GM12878 (cell line): ENCODE results near the gene UBAC2. TPM values are rescaled to one million over a fixed set of nuclear protein-coding genes. Genes with fewer than 3 reads are reported as not detected.

Source experiments
- ATAC-seq: fragments of 200-7000 bp; cut with Tn5 transposase; 3 replicates; pipeline ENCODE4 v1.9.1; 2020; ENCODE audit warnings: mild to moderate bottlenecking, moderate library complexity
- BruUV-seq: library from RNA; stranded (reverse); fragments of 400-500 nt; replicated peaks from 2 replicates; lab custom pipeline; 2021; lab: Mats Ljungman, UMichigan
- CTCF ChIA-PET: fragments of 300-600 bp; sonication (Branson Sonifier 250); formaldehyde crosslinking; extraction: SDS; loops from one replicate; lab custom pipeline; 2021; ENCODE audit warnings: inconsistent platforms; lab: Yijun Ruan, JAX
- POLR2A ChIA-PET: fragments of 350-600 bp; formaldehyde crosslinking; extraction: SDS; loops from one replicate; lab custom pipeline; 2021; ENCODE audit warnings: inconsistent platforms; lab: Charles Lee
- RAD21 ChIA-PET: fragments of 300-600 bp; sonication (Branson Sonifier 250); formaldehyde crosslinking; loops from one replicate; lab custom pipeline; 2023; ENCODE audit warnings: antibody characterized with exemption; ENCODE audit not compliant: unreplicated experiment; lab: Charles Lee
- SMC1A ChIA-PET: fragments of 300-600 bp; sonication (Branson Sonifier 250); formaldehyde crosslinking; loops from one replicate; lab custom pipeline; 2023; ENCODE audit not compliant: unreplicated experiment, uncharacterized antibody; lab: Charles Lee
- DNase-seq: peaks from one replicate; pipeline ENCODE4 v3.0.0-alpha.2; 2011; ENCODE audit warnings: low read depth, low spot score
- FAIRE-seq: peaks from 3 replicates; lab custom pipeline; 2011; peaks lifted over from hg19 to GRCh38; lab: Jason Lieb, UNC
- H2AFZ ChIP-seq: 2 replicates; pipeline ENCODE4 v1.6.0; 2011; ENCODE audit warnings: low read depth, low read length, control low read depth; ENCODE audit not compliant: control insufficient read depth
- H3K27ac ChIP-seq: 2 replicates; pipeline ENCODE4 v1.5.1; 2011; ENCODE audit warnings: control low read depth; ENCODE audit not compliant: control insufficient read depth, insufficient read depth
- H3K27me3 ChIP-seq, 2 experiments: replicated peaks in 1 of 2; 2 replicates each; pipeline versions ENCODE4 v1.6.0 to v1.6.1; 2011; ENCODE audit warnings: low read length in 1 of 2; ENCODE audit not compliant: control insufficient read depth in 2 of 2, insufficient read depth in 2 of 2
- H3K36me3 ChIP-seq, 2 experiments: 2 replicates each; pipeline ENCODE4 v1.5.1; 2011; ENCODE audit warnings: low read length in 1 of 2; ENCODE audit not compliant: control insufficient read depth in 2 of 2, insufficient read depth in 2 of 2
- H3K4me1 ChIP-seq: 2 replicates; pipeline ENCODE4 v1.6.1; 2011; ENCODE audit warnings: mild to moderate bottlenecking, low read length, moderate library complexity, mixed read lengths; ENCODE audit not compliant: control insufficient read depth, insufficient read depth
- H3K4me2 ChIP-seq: 2 replicates; pipeline ENCODE4 v1.6.0; 2011; ENCODE audit warnings: control low read depth; ENCODE audit not compliant: control insufficient read depth, insufficient read depth
- H3K4me3 ChIP-seq: fragments of 200-600 bp; sonication (generic); 2 replicates; pipeline ENCODE4 v1.5.1; 2016
- H3K79me2 ChIP-seq: 2 replicates; pipeline ENCODE4 v1.6.0; 2011; ENCODE audit warnings: low read length; ENCODE audit not compliant: control insufficient read depth, insufficient read depth
- H3K9ac ChIP-seq: 2 replicates; pipeline ENCODE4 v1.8.0; 2011; ENCODE audit warnings: low read length, control low read depth, mixed read lengths; ENCODE audit not compliant: control insufficient read depth, insufficient read depth
- H3K9me3 ChIP-seq: replicated peaks from 3 replicates; pipeline ENCODE4 v1.5.1; 2011; ENCODE audit warnings: mild to moderate bottlenecking, low read length; ENCODE audit not compliant: control insufficient read depth, insufficient read depth
- H4K20me1 ChIP-seq: 2 replicates; pipeline ENCODE4 v1.6.0; 2011; ENCODE audit not compliant: control insufficient read depth, insufficient read depth
- BRCA1 ChIP-seq: IDR thresholded peaks from 2 replicates; pipeline ENCODE4 v1.6.1; 2011; ENCODE audit warnings: low read depth, low read length, improper control_type of control experiment
- CBFB ChIP-seq: IDR thresholded peaks from 2 replicates; pipeline ENCODE4 v1.6.1; 2016; ENCODE audit warnings: antibody characterized with exemption, low read depth
- EP300 ChIP-seq, 2 experiments: fragments of 150-350 bp in 1 of 2; IDR thresholded peaks; 2 replicates each; pipeline ENCODE4 v1.6.1; 2011 to 2012; ENCODE audit warnings: low read depth in 2 of 2, low read length in 2 of 2, borderline replicate concordance in 1 of 2, improper control_type of control experiment in 1 of 2, inconsistent platforms in 1 of 2; ENCODE audit not compliant: control insufficient read depth in 1 of 2
- ESRRA ChIP-seq: IDR thresholded peaks from 2 replicates; pipeline ENCODE4 v1.6.1; 2012; ENCODE audit warnings: mild to moderate bottlenecking, low read length, improper control_type of control experiment
- NR2C1 ChIP-seq: fragments of 450-650 bp; IDR thresholded peaks from 2 replicates; pipeline ENCODE4 v1.6.1; 2017; ENCODE audit warnings: antibody characterized with exemption, mild to moderate bottlenecking, moderate library complexity
- PML ChIP-seq: IDR thresholded peaks from 2 replicates; pipeline ENCODE4 v1.6.1; 2012; ENCODE audit warnings: low read length, inconsistent platforms
- RFX5 ChIP-seq: IDR thresholded peaks from 2 replicates; pipeline ENCODE4 v1.6.1; 2011; ENCODE audit warnings: low read depth, low read length, improper control_type of control experiment
- STAT3 ChIP-seq: IDR thresholded peaks from 2 replicates; pipeline ENCODE4 v1.6.1; 2011; ENCODE audit warnings: low read depth, low read length, improper control_type of control experiment
- in situ Hi-C: fragments of 300-500 bp; cut with MboI; formaldehyde crosslinking; loops from 9 replicates; pipeline ENCODE4 v1.14.3; 2018; ENCODE audit warnings: mixed read lengths
- intact Hi-C: fragments of 100-400 bp; cut with micrococcal nuclease; formaldehyde crosslinking; loops from one replicate; pipeline ENCODE4 v1.14.2; 2022; ENCODE audit not compliant: unreplicated experiment
- polyA plus RNA-seq, 11 experiments: library from polyadenylated mRNA; depleted of rRNA in 4 of 11; unstranded in 6 of 11; stranded (reverse) in 5 of 11; fragments of >200 nt; fragmentation: Nextera tagmentation in 4 of 11; fragmentation: Illumina TruSeq in 1 of 11; extraction: Ambion mirVana in 4 of 11; extraction: Trizol in 1 of 11; gene quantifications; 1 replicate in 1 of 11; 2 replicates in 10 of 11; pipeline versions ENCODE4 v1.2.1 to v1.2.3, GENCODE V29; 2011 to 2016; ENCODE audit warnings: inconsistent platforms in 2 of 11, missing spikeins in 2 of 11, low read depth in 1 of 11
- total RNA-seq, 4 experiments: library from RNA; depleted of rRNA in 3 of 4; stranded (reverse); fragments of >200 nt in 3 of 4; fragmentation: Illumina TruSeq in 1 of 4; extraction: Trizol in 1 of 4; gene quantifications; 2 replicates each; pipeline versions ENCODE4 v1.2.1 to v1.2.3, GENCODE V29; 2013 to 2021

The UBAC2 gene
- total and polyA plus RNA-seq, 10 of the 15 experiments (the other 5 are each of a cell fraction or from before 2014, with no cell fraction given): 3.0 to 54.6 (median 17.4) TPM

DNA sequence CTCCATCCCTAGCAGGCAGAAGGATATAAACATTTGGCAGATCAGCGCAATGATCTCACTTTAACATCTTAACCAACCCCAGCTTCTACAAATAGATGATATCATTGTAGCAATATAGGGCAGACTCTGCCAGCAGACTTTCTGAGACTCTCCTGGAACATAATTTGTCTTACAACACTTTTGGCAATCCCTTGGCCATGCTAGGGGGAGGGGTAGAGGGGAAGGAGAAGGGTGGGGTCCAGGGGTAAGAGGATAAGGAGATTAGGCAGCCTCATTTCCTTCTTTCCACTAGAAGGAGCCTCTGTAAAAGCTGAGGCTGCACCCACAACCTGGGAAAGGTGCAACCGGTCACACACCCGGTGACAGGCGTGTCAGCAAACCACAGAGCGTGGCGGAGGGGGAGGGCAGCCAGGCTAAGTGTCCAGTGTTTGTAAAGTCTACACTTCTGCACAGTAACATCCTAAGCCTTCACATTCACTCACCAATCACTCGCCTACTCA, 8.7 kb upstream of the UBAC2 start (continued):
- TF ChIP-seq RFX5: no peak
- no peak for TF ChIP-seq EP300 (IDR thresholded peaks at IDR 0.05; ENCODE audit: borderline replicate concordance in 1 of 2, control insufficient read depth in 1 of 2, low read depth in 2 of 2, low read length in 2 of 2)
- TF ChIP-seq BRCA1: no peak

- Histone ChIP-seq H3K4me3 (no peak overlapping the region), H3K27me3 (no peaks in the 10 kb centered on the region; a peak in 1 of 4 replicates), H3K9me3 (no peaks in the 10 kb centered on the region), H3K4me2 (no peak overlapping the region), H3K36me3 (no peaks in the 10 kb centered on the region), H3K79me2 (no peaks in the 10 kb centered on the region), H3K4me1 (no peaks in the 10 kb centered on the region), H3K9ac (no peak overlapping the region), H2AFZ (no peak overlapping the region), H4K20me1 (no peaks in the 10 kb centered on the region), H3K27ac (no peak overlapping the region)
- CTCF ChIA-PET: interaction anchor here (0.6 to 1.3 kb wide), 3 partner anchors 65 to 160 kb away, joined by 3 to 5 read pairs (median 3); partner anchors contain the start of gene GPR18
- no peak for DNase-seq
- intact Hi-C loops: no loop called here
- in situ Hi-C loops: no loop called here
- ATAC-seq: peak; percentile 15; the same call in 1 of the 3 replicates
- POLR2A ChIA-PET: no interaction called here
- no peak for TF ChIP-seq NR2C1
- no peak for TF ChIP-seq CBFB
- TF ChIP-seq PML: no peak
- no peak for TF ChIP-seq STAT3
- no peak for TF ChIP-seq ESRRA
- no TSS peak for BruUV-seq
- RAD21 ChIA-PET: interaction anchor here (1.4 kb wide), 1 partner anchor 16 kb away, joined by 3 read pairs; no protein-coding TSS in a partner anchor
- no peak for FAIRE-seq
- SMC1A ChIA-PET: interaction anchor here (1.5 kb wide), 1 partner anchor 46 kb away, joined by 3 read pairs; no protein-coding TSS in a partner anchor
Measured at GRCh38 chr13:99192480-99192879, 8.2 kb upstream of the UBAC2 start.
